HG03432 (cell line): Measurements from ENCODE around the gene RPP38.

ENCODE experiments used
- ATAC-seq: cut with Tn5 transposase; IDR thresholded peaks from one replicate; pipeline ENCODE4 v1.9.1; 2021; ENCODE audit warnings: mild to moderate bottlenecking, moderate library complexity; ENCODE audit not compliant: unreplicated experiment

The RPP38 gene, protein sequence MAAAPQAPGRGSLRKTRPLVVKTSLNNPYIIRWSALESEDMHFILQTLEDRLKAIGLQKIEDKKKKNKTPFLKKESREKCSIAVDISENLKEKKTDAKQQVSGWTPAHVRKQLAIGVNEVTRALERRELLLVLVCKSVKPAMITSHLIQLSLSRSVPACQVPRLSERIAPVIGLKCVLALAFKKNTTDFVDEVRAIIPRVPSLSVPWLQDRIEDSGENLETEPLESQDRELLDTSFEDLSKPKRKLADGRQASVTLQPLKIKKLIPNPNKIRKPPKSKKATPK

DNA sequence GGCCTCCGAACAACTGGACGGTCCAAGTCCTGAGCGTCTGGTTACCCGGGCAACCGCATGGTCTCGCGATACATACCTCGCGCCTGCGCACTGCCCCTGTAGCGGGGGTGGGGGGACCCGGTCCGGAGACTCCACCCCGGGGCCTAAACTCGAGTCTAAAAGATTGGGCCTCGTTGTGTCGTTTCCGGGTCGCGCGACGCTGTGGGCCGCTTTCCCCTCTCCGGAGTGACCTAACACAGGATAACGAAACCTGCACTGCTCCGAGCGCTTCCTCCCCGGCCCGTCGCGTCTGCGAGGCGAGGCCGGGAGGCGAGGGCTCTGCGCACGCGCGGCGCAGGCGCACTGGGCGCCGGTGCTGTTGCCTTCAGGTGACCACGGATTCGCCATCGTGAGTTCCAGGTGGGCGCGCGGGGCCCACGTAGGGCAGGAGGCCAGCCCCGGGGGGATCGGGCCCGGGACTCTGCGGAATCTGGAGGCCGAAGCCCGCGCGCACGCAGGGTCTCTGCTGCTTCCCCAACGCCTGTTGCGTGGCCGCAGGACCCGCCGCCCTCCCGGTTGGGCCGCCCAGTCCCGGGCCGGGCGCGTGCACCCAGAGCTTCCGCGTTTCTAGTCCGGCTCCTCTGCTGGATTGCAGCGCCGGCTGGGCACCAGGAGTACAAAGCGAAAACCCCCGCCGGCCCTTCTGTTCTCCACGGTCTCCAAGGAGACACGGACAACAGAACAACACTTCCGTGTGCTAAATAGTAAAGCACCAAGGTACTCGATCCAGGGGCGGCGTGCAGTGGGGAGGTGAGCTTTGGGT is at the start of gene RPP38:
RPP38 (plus strand) TSS at position 345 of the 802 bp plus-strand sequence. CDS start 5,960 bp downstream, outside the sequence.
- ATAC-seq, result peak; percentile 90

DNA sequence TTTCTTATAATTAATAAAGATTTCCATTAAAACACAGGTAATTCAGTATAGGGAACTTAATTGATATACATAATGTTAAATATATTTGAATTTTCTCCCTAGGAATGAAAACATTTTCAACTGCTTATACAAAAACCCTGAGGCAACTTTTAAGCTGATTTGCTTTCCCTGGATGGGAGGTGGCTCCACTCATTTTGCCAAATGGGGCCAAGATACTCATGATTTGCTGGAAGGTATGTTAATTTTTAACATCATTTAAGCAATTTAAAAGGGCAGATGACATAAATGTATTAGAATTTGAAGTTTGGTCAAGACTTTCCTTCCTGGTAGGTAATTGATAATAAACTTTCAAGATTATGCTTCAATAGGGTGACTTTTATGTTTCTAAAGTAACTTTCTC is 47.6 kb upstream of the RPP38 start:
- no peak for ATAC-seq

DNA sequence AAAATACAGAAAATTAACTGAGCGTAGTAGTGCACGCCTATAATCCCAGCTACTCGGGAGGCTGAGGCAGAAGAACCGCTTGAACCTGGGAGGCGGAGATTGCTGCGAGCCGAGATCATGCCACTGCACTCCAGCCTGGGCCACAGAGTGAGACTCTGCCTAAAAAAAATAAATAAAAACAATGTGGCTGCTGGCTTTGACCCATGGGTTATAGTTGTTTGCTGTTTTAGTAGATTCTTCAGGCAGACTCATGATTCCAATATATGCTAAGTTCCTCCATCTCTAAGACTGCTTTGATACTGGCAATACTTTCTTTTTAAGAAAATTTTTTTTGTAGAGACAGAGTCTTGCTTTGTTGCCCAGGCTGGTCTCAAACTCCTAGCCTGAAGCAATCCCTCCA is 45.0 kb upstream of the RPP38 start:
- no peak for ATAC-seq

DNA sequence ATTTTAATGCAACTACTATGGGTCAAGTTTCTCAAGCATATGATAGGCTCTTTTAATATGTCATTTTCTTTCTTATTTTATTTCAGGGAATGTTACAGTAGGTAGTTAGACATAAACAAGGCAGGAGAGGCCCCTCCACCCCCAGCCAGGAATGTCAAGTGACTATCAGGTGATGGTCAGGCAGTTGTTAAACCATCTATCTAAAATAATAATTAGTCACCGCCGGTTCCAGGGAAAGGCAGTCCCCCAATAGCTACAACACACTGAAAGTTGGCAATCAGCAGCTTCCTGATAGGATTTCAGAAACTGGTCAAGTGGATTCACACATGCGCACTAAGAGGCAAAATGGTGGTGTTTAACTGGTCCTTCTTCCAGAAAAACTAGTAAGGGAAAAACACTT is 44.1 kb upstream of the RPP38 start:
- no peak for ATAC-seq

DNA sequence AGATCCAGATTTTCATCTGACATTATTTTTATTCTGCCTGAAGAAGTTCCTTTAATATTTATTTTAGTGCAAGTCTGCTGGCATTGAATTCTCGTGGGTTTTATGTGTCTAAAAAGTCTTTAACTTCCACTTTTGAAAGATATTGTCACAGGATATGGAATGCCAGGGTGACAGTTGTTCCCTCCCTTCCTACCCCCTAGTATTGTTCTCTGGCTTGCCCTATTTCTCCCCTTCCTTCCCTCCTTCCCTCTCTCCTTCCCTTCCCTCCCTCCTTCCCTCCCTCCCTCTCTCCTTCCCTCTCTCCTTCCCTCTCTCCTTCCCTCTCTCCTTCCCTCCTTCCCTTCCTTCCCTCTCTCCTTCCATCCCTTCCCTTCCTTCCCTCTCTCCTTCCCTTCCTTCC is 38.5 kb upstream of the RPP38 start:
- ATAC-seq, result no peak

DNA sequence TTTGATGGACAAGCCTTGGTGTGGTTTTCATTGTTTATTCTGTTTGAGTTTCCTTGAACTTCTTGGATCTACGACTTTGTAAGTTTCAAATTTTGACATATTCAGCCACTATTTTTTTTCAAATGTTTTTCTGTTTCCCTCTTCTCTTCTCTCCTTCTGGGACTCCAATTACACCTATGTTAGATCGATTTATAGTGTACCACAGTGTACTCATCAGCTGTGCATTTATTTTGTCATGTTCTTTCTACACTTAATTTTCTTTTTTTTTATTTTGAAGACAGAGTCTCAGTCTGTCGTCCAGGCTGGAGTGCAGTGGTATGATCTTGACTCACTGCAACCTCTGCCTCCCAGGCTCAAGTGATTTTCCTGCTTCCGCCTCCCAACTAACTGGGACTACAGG is 37.2 kb upstream of the RPP38 start:
- no peak for ATAC-seq

DNA sequence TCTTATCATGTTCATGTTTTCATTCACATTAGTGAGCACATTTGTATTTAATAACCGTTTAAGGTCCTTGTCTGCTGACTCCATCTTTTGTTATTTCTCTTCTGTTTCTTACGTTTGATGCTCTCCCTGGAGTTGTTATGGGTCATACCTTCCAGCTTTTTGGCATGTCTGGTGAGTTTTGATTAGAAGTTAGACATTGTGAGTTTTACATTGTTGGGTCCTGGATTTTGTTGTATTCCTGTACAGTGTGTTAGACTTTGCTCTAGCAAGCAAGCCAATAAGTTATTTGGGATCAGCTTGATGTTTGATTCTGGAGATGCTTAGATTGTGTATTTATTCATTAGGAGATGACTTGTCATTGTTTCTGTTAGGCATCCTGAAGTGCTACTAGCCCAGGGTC is 36.5 kb upstream of the RPP38 start:
- no peak for ATAC-seq

DNA sequence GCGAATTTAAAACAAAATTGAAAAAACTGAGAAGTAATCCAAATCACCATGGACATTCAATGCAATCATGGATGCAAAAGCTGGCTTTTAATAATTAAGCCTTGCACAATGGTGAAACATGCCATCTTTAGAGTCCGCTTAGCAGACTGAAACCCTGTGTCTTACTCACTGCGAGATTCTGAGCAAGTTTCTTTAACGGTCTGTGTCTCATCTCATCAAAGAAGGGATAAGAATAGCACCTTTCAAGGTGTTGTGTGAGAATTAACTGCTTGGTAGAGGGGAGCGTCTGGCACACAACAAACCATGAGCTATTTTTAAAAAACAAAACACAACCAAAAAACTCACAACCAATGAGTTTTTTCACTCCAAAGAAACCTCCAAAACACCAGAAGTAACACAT is 30.0 kb upstream of the RPP38 start:
- no peak for ATAC-seq

DNA sequence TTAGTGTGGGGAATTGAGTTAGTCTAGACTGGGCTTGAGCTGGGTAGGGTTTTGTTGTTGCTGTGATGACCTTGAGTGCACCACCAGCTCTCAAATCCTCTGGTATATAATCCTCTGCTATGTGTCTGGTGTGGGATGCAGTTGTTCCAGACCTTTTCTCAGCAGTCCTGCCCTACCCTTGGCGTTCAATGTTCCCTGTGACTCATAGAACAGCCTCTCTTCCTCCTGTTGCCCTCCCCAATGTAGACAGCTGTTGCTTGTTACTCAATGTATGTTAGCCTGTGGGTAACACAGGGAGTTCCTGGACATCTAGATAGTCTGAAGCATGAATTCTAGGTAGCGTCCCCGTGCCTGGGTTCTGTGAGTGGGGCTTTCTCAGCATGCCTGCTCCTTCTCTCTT is 28.4 kb upstream of the RPP38 start:
- no peak for ATAC-seq

DNA sequence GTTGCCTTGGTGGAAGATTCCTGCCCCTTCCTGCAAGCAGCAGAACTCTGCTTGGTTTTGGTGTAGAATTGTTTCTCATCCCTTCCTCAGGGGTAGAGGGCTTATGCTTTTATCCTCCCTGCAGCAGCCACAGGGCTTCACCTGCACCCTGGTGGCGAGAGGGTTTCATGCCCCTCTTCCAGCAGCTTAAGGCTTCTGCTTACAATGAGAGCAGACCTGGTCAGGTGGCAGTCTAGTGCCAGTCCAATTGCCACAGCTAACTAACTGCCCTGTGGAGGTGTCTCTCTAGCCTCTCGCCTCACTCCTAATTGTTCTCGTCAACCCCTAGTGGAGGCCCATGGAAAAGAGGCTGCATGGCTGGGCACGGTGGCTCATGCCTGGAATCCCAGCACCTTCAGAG is 27.9 kb upstream of the RPP38 start:
- ATAC-seq, result no peak

DNA sequence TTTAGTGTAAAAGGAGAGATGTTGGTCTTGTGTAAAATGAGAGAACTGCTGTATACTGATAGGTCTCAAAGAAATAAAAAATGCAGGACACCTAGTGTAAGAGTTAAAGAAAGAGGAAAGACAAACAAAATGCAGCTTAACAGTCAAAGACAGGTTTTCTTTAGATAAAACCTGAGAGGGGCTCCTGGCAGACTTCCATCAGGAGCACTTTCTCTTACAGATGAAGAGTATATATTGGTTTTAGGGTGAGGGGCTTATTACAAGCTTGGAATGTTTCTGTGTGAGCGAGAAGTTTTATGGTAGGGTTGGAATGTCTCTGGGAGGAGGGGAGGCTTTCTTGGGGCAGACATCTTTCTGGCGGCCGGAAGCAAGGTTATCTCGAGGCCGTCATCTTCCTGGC is 24.8 kb upstream of the RPP38 start:
- ATAC-seq, result no peak

DNA sequence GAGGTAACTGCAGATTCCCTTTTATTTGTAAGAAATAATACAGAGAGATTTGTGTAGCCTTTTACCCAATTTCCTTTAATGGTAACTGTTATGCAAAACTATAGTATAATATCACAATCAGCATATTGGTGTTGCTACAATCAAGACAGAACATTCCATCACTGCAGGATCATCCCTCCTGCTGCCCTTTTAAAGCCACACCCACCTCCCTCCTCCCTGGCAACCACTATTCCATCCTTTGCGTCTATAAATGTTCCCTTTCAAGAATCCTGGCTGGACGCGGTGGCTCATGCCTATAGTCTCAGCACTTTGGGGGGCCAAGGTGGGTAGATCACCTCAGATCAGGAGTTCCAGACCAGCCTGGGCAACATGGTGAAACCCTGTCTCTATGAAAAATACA is 21.7 kb upstream of the RPP38 start:
- no peak for ATAC-seq

DNA sequence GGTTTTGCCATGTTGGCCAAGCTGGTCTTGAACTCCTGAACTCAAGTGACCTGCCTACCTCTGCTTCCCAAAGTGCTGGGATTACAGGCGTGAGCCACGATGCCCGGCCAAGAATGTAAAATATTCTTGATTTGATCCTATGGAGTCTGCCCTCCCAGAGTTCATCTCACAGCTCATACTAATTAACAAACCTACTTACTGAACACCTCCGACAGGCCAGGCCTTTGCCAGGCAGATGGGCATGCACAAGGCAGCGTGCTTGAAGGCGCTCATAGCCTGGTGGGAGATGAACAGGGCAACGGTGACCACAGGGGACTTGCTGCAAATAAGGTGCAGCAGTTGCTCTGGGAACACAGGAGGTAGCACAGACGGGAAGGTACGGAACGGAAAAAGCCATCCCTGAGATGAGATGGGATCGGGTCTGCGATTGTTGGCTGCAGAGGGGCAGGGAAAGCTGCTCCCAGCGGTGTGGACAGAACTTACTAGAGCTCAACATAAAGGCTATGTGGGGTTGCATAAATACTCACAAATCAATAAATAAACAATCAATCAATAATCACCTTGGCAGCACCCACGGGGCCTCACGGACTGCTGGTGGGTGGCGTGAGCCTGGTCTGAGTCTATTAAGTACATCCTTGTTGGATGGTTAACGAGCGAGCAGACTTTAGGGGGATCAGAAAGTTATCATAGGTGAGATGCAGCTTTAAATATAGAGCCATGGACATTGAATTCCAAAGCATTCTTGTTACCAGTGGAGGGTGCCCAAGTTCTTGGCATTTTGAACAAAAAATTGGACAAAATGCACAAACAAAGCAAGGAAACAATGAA is 13.3 kb upstream of the RPP38 start:
- ATAC-seq, result no peak

DNA sequence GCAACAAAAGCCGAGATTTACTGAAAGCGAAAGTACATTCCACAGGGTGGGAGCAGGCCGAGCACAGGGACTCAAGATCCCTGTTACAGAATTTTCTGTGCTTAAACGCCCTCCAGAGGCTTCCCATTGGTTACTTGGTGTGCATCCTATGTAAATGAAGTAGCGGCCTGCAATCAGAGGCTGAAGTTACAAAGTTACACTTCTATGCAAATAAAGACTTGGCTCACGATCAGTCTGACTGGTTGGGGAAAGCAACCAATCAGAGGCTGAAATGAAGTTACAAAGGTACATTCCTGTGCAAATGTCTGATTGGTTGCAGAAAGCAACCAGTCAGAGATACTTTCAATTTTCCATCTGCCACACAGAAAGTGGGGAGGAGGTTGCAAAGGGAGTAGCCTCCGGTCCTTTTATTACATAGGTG is 12.6 kb upstream of the RPP38 start:
- ATAC-seq, result no peak

DNA sequence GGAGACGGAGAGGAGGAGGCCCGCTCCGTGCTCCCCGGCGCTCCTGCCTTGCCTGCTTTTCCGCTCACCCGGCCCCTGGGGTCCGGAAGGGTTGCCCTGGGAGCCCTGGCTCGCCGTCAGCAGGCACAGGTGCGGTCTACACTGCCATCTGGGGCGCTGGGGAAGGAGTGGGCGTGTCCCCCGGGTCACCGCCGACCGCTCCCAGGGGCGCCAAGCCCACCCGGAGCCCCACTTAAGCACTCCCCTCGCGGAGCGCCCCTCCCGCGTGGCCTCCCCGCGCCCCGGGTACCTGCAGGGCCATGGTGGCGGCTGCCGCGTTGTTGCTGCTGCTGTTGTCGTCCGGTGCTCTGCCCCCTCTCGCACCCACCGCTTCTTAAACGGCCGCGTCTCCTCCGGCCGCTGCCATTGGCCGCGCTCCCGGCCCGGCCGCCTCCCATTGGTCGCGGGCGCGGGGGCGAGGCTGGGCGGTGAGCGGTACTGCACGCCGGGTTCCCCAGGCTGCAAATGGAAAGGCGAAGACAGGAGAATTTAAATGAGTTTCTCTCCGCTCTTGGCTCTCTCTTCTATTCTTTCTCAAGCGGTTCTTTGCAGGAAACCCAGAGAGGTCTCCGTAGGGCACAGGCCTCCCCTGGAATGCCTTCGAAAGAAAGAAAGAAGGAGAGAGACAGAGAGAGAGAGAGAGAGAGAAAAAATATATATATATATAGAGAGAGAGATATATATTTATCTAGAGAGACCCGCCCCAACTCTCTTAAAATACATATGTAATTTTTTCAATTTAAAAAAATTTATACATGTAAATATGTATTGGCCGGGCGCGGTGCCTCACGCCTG is 8.5 kb upstream of the RPP38 start, which contains the start of gene ACBD7:
ACBD7 (minus strand) TSS at position 349 of the 834 bp plus-strand sequence; CDS start at position 301, 48 bp downstream.
- ATAC-seq, result peak; percentile 100

DNA sequence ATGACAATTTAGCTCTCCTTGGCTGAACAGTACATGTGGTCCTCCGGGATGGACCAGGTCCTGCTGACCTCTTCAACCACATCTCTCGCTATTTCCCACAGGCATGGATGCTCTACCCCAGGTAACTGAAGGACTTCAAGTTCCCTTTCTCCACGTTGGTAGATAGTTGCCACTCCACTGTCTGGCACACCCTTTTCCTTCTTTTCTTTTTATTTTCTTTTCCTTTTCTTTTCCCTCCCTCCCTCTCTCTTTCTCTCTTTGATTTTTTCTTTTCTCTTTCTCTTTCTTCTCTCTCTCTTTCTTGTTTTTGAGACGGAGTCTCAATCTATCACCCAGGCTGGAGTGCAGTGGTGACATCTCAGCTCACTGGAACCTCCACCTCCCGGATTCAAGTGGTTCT is 5.7 kb upstream of the RPP38 start:
- no peak for ATAC-seq

DNA sequence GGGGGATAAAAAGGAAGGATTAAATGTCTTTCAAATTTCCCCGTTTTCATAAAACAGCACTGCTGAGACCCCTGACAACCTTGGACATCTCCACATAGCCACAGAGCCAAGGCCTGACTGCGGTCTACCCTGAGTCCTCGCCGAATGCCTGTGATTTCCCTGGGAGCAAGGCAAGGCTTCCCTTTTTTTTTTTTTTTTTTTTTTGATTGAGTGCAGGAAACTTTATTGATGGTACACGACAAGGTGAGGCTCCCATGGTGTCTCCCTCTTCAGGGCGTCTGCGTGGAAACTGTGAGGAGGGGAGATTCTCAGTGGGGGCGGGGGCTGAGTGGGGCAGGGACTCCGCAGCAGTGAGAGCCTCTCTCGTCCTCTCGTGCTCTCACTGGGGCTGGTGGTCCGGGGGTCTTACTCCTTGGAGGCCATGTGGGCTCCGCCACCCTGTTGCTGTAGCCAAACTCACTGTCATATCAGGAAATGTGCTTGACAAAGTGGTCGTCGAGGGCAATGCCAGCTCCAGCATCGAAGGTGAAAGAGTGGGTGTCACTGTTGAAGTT is 4.2 kb upstream of the RPP38 start:
- no peak for ATAC-seq

DNA sequence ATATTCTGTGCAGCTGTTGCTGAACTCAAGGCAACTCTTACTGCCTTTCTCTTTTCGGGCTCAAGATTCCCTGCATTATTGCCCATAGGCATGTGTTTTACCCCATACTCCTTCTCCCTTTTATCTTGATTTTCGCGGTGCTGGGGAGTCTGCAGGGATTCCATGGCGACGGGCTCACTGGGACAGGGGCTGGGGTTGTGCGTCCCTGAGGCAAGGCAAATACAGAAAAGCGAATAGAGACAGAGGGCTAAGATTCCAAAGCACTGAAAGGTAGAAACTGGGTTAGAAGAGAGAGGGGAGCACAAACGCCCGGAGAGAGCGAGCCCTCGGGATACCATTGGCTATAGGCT is 519 bp upstream of the RPP38 start:
- peak; percentile 16 for ATAC-seq

DNA sequence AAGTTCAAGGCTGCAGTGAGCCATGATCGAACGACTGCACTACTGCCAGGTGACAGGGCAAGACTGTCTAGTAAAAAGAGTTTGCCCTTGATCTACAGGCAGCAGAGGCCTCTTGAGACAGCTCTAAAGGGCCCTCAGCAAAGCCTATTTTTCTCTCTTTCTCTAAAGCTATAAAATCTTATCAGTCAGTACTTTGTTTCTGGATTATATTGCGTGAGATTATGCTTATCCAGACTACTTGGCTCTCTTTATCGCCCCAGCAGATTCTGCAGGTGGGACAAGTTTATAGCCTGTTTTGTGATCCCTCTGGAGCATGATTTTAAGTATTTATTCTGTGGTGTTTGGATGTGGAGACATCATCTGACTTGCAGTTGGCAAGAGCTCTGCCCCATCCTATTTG is 2.7 kb downstream of the RPP38 start:
- no peak for ATAC-seq

DNA sequence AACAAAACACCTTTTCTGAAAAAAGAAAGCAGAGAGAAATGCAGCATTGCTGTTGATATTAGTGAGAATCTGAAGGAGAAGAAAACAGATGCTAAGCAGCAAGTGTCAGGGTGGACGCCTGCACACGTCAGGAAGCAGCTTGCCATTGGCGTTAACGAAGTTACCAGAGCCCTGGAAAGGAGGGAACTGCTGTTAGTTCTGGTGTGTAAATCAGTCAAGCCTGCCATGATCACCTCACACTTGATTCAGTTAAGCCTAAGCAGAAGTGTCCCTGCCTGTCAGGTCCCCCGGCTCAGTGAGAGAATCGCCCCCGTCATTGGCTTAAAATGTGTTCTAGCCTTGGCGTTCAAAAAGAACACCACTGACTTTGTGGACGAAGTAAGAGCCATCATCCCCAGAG is 6.4 kb downstream of the RPP38 start:
- no peak for ATAC-seq
